NCI-H2107 (cell line): ENCODE data around the gene GOLGA6L1.
"Not testable (repeated sequence)": the region's sequence is repeated elsewhere in the genome, so short reads cannot be mapped to it uniquely, and the experiment has no call there.

ENCODE experiments used
- DNase-seq: peaks from one replicate; lab custom pipeline; 2025; lab: John Stamatoyannopoulos, UW

Gene GOLGA6L1, protein sequence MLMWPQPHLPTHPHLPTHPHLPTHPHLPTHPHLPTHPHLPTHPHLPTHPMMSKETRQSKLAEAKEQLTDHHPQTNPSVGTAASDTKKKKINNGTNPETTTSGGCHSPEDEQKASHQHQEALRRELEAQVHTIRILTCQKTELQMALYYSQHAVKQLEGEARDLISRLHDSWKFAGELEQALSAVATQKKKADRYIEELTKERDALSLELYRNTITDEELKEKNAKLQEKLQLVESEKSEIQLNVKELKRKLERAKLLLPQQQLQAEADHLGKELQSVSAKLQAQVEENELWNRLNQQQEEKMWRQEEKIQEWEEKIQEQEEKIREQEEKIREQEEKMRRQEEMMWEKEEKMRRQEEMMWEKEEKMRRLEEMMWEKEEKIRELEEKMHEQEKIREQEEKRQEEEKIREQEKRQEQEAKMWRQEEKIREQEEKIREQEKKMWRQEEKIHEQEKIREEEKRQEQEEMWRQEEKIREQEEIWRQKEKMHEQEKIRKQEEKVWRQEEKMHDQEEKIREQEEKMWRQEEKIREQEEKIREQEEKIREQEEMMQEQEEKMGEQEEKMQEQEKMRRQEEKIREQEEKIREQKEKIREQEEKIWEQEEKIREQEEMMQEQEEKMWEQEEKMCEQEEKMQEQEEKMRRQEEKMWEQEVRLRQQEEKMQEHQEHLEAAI

DNA sequence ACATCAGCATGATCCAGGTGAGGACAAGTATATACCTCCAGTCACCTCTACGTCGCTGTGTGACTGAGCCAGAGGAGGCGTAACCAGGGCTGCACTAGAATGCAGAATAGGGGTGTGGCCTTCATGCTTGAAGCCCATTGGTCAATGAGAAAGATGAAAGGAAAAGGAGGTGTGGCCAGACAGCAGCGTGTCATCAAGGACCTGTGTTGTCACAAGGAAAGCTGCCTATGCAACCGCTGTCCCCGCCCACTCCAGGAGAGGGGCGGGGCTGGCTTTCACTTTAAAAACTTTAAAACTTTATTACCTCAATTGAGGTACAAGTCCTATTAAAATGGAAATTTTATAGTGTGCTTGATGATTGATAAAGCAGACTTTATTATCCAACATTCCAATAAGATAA is at the start of gene GOLGA6L1:
Gene GOLGA6L1 (minus strand): TSS at position 101 of the 400 bp plus-strand sequence. CDS start 91 bp downstream, at position 10.
- DNase-seq = not testable (repeated sequence)

DNA sequence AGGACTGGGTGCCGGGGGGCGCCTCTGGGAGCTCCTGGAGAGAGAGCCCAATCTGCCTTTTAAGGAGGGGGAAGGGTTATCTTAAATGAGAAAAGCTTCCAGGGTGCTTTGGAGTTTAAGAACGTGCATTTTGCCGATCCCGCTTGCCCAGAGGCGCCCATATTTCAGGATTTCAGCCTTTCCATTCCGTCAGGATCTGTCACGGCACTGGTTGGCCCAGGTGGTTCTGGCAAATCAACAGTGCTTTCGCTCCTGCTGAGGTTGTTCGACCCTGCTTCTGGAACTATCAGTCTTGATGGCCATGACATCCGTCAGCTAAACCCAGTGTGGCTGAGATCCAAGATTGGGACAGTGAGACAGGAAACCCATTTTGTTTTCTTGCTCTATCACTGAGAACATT is 44.6 kb upstream of the GOLGA6L1 start:
- not testable (repeated sequence) for DNase-seq

DNA sequence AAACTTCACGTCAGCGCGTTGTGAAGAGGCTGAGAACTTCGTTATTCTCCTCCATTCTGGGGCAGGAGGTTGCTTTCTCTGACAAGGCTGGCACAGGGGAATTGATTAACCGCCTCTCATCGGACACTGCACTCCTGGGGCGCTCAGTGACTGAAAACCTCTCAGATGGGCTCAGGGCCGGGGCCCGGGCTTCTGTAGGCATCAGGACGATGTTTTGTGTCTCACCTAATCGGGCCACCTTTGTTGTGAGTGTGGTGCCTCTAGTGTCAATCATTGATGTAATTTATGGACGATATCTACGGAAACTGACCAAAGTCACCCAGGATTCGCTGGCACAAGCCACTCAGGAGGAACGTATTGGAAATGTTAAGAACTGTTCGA is 43.9 kb upstream of the GOLGA6L1 start:
- not testable (repeated sequence) for DNase-seq

DNA sequence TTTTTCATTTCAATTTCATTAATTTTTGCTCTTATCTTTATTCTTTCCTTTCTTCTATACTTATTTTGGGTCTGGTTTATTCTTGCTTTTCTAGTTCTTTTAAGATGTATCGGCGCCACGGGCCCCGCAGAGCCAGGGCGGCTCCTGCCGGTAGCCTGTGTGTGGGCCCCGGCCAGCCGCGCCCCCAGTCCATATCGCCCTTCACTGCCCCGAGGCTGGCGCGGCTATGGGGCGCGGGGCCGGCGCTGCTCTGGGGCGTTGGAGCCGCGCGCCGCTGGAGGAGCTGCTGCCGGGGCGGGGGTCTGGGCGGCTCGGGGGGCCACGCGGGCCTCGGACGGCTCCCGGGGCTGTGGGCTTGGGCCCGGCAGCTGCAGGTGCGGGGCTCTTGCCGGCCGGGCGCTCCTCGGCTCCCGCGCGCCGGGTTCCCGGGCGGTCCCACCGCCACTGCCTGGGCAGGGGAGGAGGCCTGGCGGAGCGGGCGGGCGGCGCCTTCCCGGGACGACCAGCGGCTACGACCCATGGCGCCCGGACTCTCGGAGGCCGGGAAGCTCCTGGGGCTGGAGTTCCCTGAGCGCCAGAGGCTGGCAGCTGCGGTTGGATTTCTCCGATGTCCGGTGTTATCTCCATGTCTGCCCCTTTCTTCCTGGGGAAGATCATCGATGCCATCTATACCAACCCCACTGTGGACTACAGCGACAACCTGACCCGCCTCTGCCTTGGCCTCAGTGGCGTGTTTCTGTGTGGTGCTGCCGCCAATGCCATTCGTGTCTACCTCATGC is 43.3 kb upstream of the GOLGA6L1 start:
- DNase-seq = not testable (repeated sequence)

DNA sequence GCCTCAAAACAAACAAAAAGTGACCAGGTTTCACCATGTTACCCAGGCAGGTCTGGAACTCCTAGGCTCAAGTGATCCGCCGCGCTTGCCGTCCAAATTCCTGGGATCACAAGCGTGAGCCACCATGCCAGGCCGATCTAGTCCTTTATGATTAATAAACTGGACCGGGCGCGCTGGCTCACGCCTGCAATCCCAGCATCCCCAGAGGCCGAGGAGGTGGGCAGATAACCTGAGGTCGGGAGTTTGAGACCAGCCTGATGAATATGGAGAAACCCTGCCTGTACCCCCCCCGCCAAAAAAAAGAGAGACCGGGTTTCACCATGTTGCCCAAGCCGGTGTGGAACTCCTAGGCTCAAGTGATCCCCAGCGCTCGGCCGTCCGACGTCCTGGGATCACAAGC is 40.1 kb upstream of the GOLGA6L1 start:
- not testable (repeated sequence) for DNase-seq

DNA sequence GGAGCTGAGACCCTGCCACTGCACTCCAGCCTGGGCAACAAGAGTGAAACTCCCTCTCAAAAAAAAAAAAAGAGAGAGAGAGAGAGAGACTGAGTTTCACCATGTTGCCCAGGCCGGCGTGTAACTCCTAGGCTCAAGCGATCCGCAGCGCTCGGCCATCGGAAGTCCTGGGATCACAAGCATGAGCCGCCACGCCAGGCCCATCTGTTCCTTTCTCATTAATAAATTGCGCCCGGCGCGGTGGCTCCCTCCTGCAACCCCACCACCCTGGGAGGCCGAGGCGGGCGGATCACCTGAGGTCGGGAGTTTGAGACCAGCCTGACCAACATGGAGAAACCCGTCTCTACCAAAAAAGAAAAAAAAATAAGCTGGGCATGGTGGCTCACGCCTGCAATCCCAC is 39.0 kb upstream of the GOLGA6L1 start:
- not testable (repeated sequence) for DNase-seq

DNA sequence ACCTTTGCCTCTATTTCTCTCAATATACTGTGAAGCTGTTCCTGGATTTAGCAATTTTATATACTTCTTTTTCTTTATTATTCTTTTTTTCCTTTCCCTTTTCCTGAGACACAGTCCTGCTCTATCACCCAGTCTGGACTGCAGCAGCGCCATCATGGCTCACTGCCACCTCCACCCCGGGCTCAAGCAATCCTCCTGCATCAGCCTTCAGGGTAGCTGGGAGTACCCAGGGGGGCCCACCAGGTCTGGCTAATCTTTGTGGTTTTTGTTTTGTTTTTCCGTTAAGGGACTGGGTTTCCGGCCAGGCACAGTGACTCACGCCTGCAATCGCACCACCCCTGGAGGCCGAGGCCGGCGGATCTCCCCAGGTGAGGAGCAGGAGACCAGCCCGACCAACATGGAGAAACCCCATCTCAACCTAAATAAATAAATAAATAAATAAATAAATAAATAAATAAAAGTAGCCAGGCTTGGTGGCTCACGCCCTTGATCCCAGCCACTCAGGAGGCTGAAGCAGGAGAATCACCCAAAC is 38.1 kb upstream of the GOLGA6L1 start:
- DNase-seq = not testable (repeated sequence)

DNA sequence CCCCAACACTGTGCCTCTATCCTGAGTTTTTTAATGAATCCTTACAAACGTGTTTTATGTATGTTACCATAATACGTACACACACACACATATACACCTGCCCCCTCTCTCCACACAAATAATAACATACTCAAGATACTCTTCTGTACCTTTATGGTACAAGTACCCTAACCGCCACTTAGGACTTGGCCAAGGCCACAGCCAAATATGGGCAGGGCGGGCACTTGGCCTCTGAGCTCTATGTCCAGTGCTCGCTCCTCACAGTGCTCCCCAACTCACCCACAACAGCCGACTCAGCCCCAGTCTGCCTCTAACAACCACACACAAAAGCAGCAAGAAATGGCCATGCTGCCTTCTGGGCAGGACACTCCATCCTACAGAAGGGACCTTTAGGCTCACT is 3.8 kb downstream of the GOLGA6L1 start:
- not testable (repeated sequence) for DNase-seq

DNA sequence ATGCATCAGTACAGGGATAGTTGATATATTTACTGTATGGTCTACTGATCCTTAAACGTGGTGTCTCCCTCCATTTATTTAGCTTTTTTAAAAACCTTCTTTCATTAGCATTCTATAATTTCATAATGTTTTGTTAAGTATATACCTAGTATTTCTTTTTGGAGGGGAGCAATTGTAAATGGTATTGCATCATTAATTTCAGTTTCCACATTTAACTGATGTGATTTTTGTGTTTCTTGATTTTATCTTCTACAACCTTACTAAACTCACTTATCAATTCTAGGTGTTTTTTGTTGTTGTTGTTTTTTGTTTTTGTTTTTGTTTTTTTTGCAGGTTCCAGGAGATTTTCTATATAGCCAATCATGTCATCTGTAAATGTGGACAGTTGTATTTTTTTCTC is 18.4 kb downstream of the GOLGA6L1 start:
- no peak for DNase-seq

DNA sequence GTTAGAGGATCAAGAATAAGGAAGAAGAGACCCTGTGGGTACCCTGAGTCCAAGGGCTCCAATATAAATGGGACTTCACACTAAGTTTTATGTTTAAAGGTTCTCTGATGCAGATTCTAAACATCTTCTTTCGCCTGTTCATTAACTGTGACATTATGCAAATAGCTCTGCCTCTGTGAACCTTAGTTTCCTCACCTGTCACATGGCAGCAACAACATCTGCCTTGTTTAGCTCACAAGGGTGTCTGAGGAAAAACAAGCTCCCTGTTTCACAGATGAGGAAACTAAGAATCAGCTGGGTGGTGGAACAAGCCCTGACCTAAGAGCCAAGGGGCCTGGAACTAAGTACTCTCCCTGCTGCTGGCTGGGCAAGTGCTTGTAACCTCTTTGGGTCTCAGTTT is 40.8 kb downstream of the GOLGA6L1 start:
- no peak for DNase-seq

DNA sequence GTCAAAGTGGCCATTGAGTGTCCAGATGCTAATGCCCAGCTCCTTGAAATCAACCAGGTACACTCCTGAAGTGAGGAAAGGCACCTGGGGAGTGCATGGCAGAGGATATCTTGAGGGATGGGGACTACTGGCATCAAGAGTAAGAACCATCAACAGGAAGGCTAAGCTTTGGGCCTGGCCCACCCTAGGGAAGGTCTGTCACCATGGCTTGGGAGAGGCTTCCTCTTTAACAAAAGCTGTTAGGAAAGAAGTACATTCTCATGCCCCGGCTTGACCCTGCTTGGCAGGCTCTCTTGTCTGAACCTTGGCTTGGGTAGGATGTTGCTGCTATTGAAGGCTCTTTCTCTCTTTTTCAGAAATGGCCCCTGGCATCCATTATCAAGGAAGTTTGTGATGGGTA is 53.5 kb downstream of the GOLGA6L1 start:
- no peak for DNase-seq

DNA sequence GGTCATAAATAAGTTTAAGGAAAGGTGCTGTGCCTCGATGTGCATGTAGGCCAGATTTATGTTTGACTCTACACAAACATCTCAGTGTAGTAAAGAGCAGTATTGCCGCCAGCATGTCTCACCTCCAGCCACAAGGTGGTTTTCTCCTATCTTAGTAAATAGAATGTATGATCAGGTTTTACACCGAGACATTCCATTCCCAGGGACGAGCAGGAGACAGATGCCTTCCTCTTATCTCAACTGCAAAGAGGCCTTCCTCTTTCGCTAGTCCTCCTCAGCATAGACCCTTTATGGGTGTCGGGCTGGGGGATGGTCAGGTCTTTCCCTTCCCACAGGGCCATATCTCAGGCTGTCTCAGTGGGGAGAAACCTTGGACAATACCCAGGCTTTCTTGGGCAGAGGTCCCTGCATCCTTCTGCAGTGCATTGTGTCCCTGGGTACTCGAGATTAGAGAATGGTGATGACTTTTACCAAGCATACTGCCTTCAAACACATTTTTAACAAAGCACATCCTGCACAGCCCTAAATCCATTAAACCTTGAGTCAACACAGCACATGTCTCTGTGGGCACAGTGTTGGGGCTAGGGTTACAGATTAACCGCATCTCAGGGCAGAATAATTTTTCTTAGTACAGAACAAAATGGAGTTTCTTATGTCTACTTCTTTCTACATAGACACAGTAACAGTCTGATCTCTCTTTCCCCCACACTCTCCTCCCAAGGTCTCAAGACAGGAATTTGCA is 54.5 kb downstream of the GOLGA6L1 start:
- not testable (repeated sequence) for DNase-seq

DNA sequence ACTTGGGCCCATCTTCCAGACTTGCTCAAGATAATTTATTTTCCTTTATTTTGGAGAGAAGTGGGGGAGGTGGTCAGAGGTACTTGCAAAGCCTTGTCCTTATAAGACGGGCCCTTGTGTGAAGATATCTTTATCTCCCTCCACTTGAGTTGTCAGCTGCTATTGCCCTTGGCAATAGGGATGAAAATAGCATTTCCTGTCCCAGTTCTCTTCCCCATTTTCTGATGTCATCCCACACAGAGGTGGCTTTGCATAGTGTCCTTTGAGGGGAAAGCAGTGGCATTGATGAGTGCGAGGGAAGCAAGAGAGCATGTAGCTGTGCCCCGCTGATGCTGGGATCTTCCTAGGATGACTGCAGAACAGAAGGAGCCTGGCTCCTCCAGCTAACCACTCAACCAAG is 55.4 kb downstream of the GOLGA6L1 start:
- no peak for DNase-seq

DNA sequence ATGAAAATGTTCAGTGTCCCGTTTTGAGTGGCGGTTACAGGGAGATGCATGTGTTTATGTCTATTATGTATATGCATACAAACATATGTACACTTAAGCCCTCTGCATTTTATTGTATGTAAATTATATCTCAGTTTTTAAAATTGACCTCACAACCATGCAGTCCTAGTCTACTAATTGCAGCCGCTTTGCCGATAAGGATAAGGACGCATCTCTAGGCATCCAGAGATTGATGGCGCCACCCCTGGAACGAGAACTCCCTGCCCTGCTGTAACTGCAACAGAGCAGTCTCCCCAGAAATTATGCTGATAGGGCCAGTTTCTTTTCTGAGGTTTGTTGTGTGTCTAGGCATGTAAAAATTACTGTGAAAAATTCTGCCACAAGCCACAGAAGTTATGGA is 56.9 kb downstream of the GOLGA6L1 start:
- no peak for DNase-seq
